Astrocyte of the spinal cord (primary cell): ENCODE results near the gene ASB1.

Experiments used
- DNase-seq: peaks from one replicate; pipeline ENCODE4 v3.0.0; 2011; ENCODE audit warnings: low read depth, low spot score
- H3K4me3 ChIP-seq: 2 replicates; pipeline ENCODE4 v1.5.1; 2011; ENCODE audit warnings: low read depth, mild to moderate bottlenecking, low read length, moderate library complexity
- in situ Hi-C: cut with HindIII; loops from 2 replicates; pipeline ENCODE4 v1.10.0; 2017; ENCODE audit warnings: low sequenced_read_pairs
- TF ChIP-seq, protein P1 (sequence below): IDR thresholded peaks from 2 replicates; pipeline ENCODE4 v1.5.1; 2012; ENCODE audit warnings: low read depth, mild to moderate bottlenecking, low read length, inconsistent platforms

ASB1 gene

DNA sequence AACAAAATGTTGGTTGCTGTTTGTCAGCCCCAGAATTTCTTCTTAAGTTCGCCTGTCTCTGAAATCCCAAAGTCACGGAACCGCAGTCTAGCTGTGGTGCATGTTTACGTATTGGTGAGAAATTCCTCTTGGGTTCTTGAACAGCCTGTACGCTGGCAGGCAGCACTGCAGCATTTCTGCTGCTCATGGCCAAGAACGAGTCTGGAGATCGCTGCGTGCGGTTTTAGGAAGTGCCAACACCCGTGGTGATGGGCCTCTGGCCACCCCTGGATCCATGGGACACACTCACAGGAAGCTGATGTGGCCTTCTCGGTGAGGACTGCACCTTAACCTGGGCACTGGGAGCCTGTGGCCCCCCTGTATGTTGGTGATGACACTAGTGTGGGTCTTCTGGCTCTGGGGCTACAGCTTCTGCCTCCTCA lies 23.7 kb downstream of the ASB1 start:
- in situ Hi-C loops, result no loop called here
- TF ChIP-seq, protein P1, sequence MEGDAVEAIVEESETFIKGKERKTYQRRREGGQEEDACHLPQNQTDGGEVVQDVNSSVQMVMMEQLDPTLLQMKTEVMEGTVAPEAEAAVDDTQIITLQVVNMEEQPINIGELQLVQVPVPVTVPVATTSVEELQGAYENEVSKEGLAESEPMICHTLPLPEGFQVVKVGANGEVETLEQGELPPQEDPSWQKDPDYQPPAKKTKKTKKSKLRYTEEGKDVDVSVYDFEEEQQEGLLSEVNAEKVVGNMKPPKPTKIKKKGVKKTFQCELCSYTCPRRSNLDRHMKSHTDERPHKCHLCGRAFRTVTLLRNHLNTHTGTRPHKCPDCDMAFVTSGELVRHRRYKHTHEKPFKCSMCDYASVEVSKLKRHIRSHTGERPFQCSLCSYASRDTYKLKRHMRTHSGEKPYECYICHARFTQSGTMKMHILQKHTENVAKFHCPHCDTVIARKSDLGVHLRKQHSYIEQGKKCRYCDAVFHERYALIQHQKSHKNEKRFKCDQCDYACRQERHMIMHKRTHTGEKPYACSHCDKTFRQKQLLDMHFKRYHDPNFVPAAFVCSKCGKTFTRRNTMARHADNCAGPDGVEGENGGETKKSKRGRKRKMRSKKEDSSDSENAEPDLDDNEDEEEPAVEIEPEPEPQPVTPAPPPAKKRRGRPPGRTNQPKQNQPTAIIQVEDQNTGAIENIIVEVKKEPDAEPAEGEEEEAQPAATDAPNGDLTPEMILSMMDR, result no peak
- no peak overlapping the region for H3K4me3 ChIP-seq
- DNase-seq, result no peak

DNA sequence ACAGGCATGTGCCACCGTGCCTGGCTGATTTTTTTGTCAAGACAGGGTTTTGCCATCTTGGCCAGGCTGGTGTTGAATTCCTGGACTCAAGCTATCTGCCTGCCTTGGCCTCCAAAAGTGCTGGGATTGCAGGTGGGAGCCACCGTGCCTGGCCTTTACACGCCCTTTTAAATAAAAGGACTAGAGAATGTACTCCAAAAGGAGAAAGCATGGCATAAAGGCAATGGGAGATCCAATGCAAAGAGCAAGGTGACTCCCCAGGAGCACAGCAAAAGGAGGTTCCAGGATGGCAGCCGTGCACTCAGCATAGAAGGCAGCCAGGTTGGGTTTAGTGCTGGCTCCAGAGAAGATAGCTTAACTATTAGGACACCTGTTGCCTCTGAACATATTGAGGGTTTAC lies 27.1 kb downstream of the ASB1 start:
- TF ChIP-seq, protein P1, result no peak
- no peak overlapping the region for H3K4me3 ChIP-seq
- in situ Hi-C loops, result no loop called here
- no peak for DNase-seq

DNA sequence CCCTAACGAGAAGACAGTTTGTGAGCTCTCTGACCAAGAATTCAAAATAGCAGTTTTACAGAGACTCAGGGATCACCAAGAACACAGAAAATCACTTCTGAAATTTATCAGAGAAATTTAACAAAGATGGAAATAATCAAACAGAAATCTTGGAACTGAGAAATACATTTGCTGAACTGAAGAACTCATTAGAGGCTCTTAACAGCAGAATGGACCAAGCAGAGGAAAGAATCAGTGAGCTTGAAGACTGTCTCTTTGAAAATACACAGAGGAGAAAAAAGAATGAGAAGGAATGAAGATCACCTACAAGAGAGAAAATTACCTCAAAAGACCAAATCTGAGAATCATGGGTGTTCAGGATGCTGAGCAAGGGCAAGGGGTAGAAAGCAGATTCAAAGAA lies 29.7 kb downstream of the ASB1 start:
- no peak for DNase-seq
- no peak overlapping the region for H3K4me3 ChIP-seq
- in situ Hi-C loops, result no loop called here
- TF ChIP-seq, protein P1, result no peak

DNA sequence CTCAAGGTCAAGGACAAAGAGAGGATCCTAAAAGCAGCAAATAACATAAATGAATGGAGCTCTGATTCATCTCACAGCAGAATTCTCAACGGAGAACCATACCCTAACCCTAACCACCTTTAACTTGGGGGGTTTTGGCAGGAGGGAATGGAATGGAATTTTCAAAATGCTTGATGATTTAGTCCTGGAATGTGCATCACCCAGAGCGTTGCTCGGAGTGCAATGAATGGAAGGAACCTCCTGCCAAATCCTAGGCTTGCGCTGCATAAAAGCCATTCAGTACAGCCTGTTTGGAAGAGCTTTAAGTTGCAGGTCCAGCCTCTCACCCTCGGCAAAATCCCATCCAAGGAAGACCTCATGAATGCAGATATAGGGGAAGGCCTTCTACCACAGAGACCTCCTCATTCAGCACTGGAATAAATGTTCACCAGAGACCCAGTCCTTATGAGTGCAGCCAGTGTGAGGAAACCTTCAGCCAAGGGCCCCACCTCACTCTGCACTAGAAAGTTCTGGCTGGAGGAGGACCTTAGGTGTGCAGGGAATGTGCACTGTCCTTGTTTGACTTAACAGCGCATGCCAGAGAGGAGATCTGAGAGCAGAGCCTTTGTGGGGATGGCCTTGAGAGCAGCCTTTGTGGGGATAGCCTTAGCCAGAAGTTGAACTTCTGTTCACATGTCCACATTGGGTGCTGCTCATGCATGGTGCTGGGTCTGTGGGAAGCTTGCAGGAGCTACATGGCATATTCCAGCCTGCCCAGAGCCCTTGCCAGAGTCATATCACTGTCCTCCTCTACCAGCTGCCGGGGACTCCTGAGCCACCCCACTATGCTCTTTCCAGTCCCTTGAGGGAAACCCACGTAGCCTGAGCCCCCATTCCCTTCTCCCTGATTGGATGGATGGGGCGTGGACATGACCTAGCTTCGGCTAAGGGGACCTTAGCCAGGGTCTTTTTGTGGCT lies 30.5 kb downstream of the ASB1 start:
- in situ Hi-C loops, result no loop called here
- H3K4me3 ChIP-seq, result no peak overlapping the region
- DNase-seq, result peak; percentile 44
- TF ChIP-seq, protein P1, result no peak

DNA sequence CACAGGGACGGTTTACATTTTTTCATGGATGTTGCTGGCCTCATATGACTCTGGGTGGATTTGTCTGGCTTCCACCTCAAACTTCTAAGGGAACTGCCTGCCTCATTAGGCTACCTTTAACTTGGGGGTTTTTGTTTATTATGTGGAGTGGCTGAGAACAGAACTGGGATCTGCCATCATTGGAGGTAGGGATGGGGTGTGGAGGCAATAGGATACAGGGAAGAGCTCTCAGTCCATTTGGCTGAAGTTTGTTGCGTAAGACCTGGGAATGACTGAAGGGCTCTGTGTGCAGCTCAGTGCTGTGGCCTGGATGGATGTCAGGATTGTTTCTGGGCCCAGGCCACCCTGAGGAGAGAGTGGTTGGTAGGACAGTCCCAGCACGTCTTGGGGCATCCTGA lies 31.2 kb downstream of the ASB1 start:
- H3K4me3 ChIP-seq, result no peak overlapping the region
- no peak for DNase-seq
- in situ Hi-C loops, result no loop called here
- TF ChIP-seq, protein P1, result no peak

DNA sequence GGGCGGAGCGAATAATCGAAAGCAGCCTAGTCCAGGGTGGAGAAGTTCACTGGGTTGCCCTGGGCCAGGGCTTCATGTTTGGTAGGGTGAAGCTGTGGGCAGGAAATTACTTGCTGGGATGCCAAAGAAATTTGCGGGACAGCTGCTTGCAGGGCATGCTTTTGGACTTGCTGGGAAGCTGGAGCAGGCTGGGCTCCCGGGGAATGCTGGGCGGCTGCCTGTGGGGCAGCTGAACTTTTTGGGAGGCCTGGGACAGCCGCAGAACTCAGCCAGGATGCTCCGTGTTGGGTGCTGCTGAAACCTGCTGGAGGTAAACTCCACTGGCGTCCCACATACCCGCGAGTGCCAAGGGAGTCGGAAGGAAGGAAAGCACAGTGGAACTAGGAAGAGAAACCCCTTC lies 31.9 kb downstream of the ASB1 start:
- in situ Hi-C loops, result no loop called here
- H3K4me3 ChIP-seq, result no peak overlapping the region
- TF ChIP-seq, protein P1, result no peak
- peak; percentile 16 for DNase-seq
